K562 (cell line): ENCODE data around the gene SOX6. TPM values are rescaled to one million over a fixed set of nuclear protein-coding genes. Genes with fewer than 3 reads are reported as not detected.

ENCODE experiments used
- ARID1B ChIP-seq: fragments of 450-650 bp; IDR thresholded peaks from 2 replicates; pipeline ENCODE4 v1.6.1; 2016; ENCODE audit warnings: antibody characterized with exemption, mild to moderate bottlenecking, inconsistent platforms
- BCOR ChIP-seq: fragments of 450-650 bp; IDR thresholded peaks from 2 replicates; pipeline ENCODE4 v1.6.1; 2016
- CBX8 ChIP-seq: fragments of 200-600 bp; sonication (generic); IDR thresholded peaks from 2 replicates; pipeline ENCODE4 v1.6.1; 2012; ENCODE audit warnings: borderline replicate concordance, mixed run types, low read depth, mild to moderate bottlenecking, moderate library complexity, mixed read lengths, low read length, control low read depth, inconsistent platforms; ENCODE audit not compliant: poor library complexity, severe bottlenecking; ENCODE audit errors: extremely low read depth
- ETV1 ChIP-seq: fragments of 450-650 bp; conservative IDR thresholded peaks from 2 replicates; pipeline ENCODE4 v1.6.1; 2016; ENCODE audit warnings: missing genetic modification characterization, control low read depth, low read depth, missing compliant biosample characterization
- GABPA ChIP-seq: fragments of 200-800 bp; sonication (Bioruptor generic); conservative IDR thresholded peaks from 2 replicates; pipeline ENCODE4 v1.6.1; 2016; ENCODE audit warnings: low read depth, missing genetic modification characterization, missing compliant biosample characterization
- HNRNPH1 ChIP-seq: fragments of 200-400 bp; formaldehyde crosslinking; optimal IDR thresholded peaks from 2 replicates; pipeline ENCODE3; 2017; ENCODE audit warnings: low read depth, mild to moderate bottlenecking, low read length, moderate library complexity
- ILK ChIP-seq: fragments of 450-650 bp; IDR thresholded peaks from 2 replicates; pipeline ENCODE4 v1.6.1; 2016; ENCODE audit warnings: missing genetic modification characterization, low read depth, mild to moderate bottlenecking, missing compliant biosample characterization, moderate library complexity, borderline replicate concordance
- IRF2 ChIP-seq: sonication (generic); formaldehyde crosslinking; IDR thresholded peaks from 2 replicates; pipeline ENCODE4 v1.8.1; 2022; ENCODE audit warnings: mild to moderate bottlenecking, missing genetic modification reagents
- NR2F6 ChIP-seq: fragments of 450-650 bp; formaldehyde crosslinking; IDR thresholded peaks from 2 replicates; pipeline ENCODE4 v1.4.0; 2020; ENCODE audit warnings: mild to moderate bottlenecking
- PHF21A ChIP-seq: fragments of 450-650 bp; IDR thresholded peaks from 2 replicates; pipeline ENCODE4 v1.6.1; 2017; ENCODE audit warnings: low read depth, borderline replicate concordance
- PURB ChIP-seq: sonication (generic); formaldehyde crosslinking; IDR thresholded peaks from 2 replicates; pipeline ENCODE4 v1.9.0; 2021; ENCODE audit warnings: low read depth, mild to moderate bottlenecking, missing genetic modification reagents
- RBFOX2 ChIP-seq: fragments of 200-400 bp; formaldehyde crosslinking; IDR thresholded peaks from 2 replicates; pipeline ENCODE4 v1.6.1; 2017; ENCODE audit warnings: low read depth, mild to moderate bottlenecking, low read length, moderate library complexity
- SAFB ChIP-seq: fragments of 200-400 bp; formaldehyde crosslinking; IDR thresholded peaks from 2 replicates; pipeline ENCODE4 v1.6.1; 2017; ENCODE audit warnings: low read depth, low read length, borderline replicate concordance
- SIX5 ChIP-seq, 2 experiments: IDR thresholded peaks; 2 replicates each; pipeline ENCODE4 v1.6.1; 2011; ENCODE audit warnings: low read length in 2 of 2, borderline replicate concordance in 1 of 2, low read depth in 1 of 2, mild to moderate bottlenecking in 1 of 2, moderate library complexity in 1 of 2; ENCODE audit not compliant: insufficient read depth in 1 of 2
- SPI1 ChIP-seq: IDR thresholded peaks from 2 replicates; pipeline ENCODE4 v1.6.1; 2011; ENCODE audit warnings: low read depth, low read length, control low read depth, borderline replicate concordance
- TARDBP ChIP-seq: fragments of 450-650 bp; IDR thresholded peaks from 2 replicates; pipeline ENCODE4 v1.6.1; 2016
- TRIM24 ChIP-seq, 2 experiments: fragments of 450-650 bp; IDR thresholded peaks; 2 replicates each; pipeline ENCODE4 v1.6.1; 2016
- ZNF263 ChIP-seq: sonication (generic); formaldehyde crosslinking; IDR thresholded peaks from 2 replicates; pipeline ENCODE4 v1.8.0; 2022; ENCODE audit warnings: mild to moderate bottlenecking, missing genetic modification reagents, borderline replicate concordance
- ZNF274 ChIP-seq: IDR thresholded peaks from 2 replicates; pipeline ENCODE4 v1.6.1; 2011; ENCODE audit warnings: low read depth, mild to moderate bottlenecking, low read length, moderate library complexity, borderline replicate concordance
- ZNF347 ChIP-seq: fragments of 450-650 bp; formaldehyde crosslinking; IDR thresholded peaks from 2 replicates; pipeline ENCODE4 v1.4.0; 2020; ENCODE audit warnings: low read depth, mild to moderate bottlenecking, moderate library complexity
- ZNF551 ChIP-seq: fragments of 250-450 bp; sonication (Bioruptor Pico); IDR thresholded peaks from 2 replicates; pipeline ENCODE4 v1.5.0; 2021; ENCODE audit warnings: mild to moderate bottlenecking, moderate library complexity
- ZNF830 ChIP-seq: fragments of 250-450 bp; sonication (Bioruptor Pico); IDR thresholded peaks from 2 replicates; pipeline ENCODE4 v1.5.0; 2021; ENCODE audit warnings: mild to moderate bottlenecking
- ZSCAN29 ChIP-seq: fragments of 450-650 bp; IDR thresholded peaks from 2 replicates; pipeline ENCODE4 v1.6.1; 2017
- polyA plus RNA-seq, 8 experiments: library from polyadenylated mRNA; depleted of rRNA in 4 of 8; stranded (reverse) in 5 of 8; unstranded in 3 of 8; fragments of >200 nt; fragmentation: Nextera tagmentation in 2 of 8; fragmentation: Illumina TruSeq in 1 of 8; extraction: Ambion mirVana in 2 of 8; extraction: Trizol in 1 of 8; gene quantifications; 2 replicates each; pipeline versions ENCODE4 v1.2.1 to v1.2.3, GENCODE V29; 2011 to 2014; ENCODE audit warnings: inconsistent platforms in 1 of 8, missing spikeins in 1 of 8
- total RNA-seq, 7 experiments: library from RNA; depleted of rRNA in 6 of 7; stranded (reverse); fragments of >200 nt in 6 of 7; fragmentation: Illumina TruSeq in 2 of 7; extraction: Trizol in 2 of 7; gene quantifications; 2 replicates each; pipeline versions ENCODE4 v1.2.1 to v1.2.3, GENCODE V29; 2011 to 2021; ENCODE audit warnings: low replicate concordance in 1 of 7
- TF ChIP-seq, protein P1 (sequence below): fragments of 450-650 bp; formaldehyde crosslinking; IDR thresholded peaks from 2 replicates; pipeline ENCODE4 v1.4.0; 2020; ENCODE audit warnings: mild to moderate bottlenecking
- TF ChIP-seq, protein P2 (sequence below): fragments of 250-450 bp; sonication (Bioruptor Pico); IDR thresholded peaks from 2 replicates; pipeline ENCODE4 v1.8.0; 2022; ENCODE audit warnings: inconsistent platforms, mild to moderate bottlenecking, moderate library complexity, borderline replicate concordance
- TF ChIP-seq, protein P3 (sequence below): fragments of 450-650 bp; IDR thresholded peaks from 2 replicates; pipeline ENCODE4 v1.6.1; 2018; ENCODE audit warnings: mild to moderate bottlenecking, low read depth; ENCODE audit not compliant: partially characterized antibody
- TF ChIP-seq, protein P4 (sequence below): fragments of 250-450 bp; sonication (Bioruptor Pico); IDR thresholded peaks from 2 replicates; pipeline ENCODE4 v1.8.0; 2022; ENCODE audit warnings: moderate library complexity, mild to moderate bottlenecking, inconsistent platforms

Gene SOX6
- total and polyA plus RNA-seq, 9 of the 15 experiments (the other 6 are each of a cell fraction or from before 2014, with no cell fraction given), result 0.89 to 8.7 (median 5.7) TPM

DNA sequence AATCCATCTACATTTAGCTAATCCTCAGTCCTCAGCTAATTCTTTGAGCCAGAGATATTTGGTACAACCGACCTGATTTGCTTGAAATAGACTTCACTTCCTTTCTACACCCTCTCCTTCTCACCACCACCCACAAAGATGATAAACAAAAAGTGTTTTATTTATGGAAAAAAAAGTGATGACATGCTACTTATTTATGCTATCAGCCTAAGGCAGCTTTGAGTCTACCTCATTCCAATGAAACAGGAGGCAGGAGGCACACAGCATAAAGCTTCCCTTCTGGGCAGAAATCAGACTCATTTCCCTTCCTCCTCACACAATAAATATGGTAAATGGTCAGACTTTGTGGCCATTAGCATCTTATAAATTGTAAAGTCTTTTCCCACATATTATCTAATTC, 325.7 kb downstream of the SOX6 start (continued):
- TF ChIP-seq, protein P1, sequence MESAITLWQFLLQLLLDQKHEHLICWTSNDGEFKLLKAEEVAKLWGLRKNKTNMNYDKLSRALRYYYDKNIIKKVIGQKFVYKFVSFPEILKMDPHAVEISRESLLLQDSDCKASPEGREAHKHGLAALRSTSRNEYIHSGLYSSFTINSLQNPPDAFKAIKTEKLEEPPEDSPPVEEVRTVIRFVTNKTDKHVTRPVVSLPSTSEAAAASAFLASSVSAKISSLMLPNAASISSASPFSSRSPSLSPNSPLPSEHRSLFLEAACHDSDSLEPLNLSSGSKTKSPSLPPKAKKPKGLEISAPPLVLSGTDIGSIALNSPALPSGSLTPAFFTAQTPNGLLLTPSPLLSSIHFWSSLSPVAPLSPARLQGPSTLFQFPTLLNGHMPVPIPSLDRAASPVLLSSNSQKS (CRISPR knock-in tag), result no peak
- TF ChIP-seq CBX8, result no peak
- no peak for TF ChIP-seq ILK (tag)
- no peak for TF ChIP-seq IRF2 (CRISPR knock-in tag)
- no peak for TF ChIP-seq ZNF347 (CRISPR knock-in tag)
- TF ChIP-seq ZNF551 (CRISPR knock-in tag), result no peak
- no peak for TF ChIP-seq ZSCAN29
- TF ChIP-seq PHF21A, result no peak
- TF ChIP-seq ZNF830 (CRISPR knock-in tag), result no peak
- no peak for TF ChIP-seq ZNF274
- TF ChIP-seq TARDBP, result no peak
- no peak for TF ChIP-seq PURB (CRISPR knock-in tag)
- no peak for TF ChIP-seq SIX5 (IDR thresholded peaks at IDR 0.05; ENCODE audit: borderline replicate concordance in 1 of 2, insufficient read depth in 1 of 2, low read depth in 1 of 2, low read length in 2 of 2)
- TF ChIP-seq TRIM24 (IDR thresholded peaks at IDR 0.05), result no peak
- TF ChIP-seq, protein P2, sequence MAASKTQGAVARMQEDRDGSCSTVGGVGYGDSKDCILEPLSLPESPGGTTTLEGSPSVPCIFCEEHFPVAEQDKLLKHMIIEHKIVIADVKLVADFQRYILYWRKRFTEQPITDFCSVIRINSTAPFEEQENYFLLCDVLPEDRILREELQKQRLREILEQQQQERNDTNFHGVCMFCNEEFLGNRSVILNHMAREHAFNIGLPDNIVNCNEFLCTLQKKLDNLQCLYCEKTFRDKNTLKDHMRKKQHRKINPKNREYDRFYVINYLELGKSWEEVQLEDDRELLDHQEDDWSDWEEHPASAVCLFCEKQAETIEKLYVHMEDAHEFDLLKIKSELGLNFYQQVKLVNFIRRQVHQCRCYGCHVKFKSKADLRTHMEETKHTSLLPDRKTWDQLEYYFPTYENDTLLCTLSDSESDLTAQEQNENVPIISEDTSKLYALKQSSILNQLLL (CRISPR knock-in tag), result no peak
- TF ChIP-seq ARID1B, result peak; percentile 63
- 0 out of 2 replicates have a peak, but pooled peaks have one; percentile 15 for TF ChIP-seq GABPA (tag)
- TF ChIP-seq SPI1, result no peak
- TF ChIP-seq, protein P3, sequence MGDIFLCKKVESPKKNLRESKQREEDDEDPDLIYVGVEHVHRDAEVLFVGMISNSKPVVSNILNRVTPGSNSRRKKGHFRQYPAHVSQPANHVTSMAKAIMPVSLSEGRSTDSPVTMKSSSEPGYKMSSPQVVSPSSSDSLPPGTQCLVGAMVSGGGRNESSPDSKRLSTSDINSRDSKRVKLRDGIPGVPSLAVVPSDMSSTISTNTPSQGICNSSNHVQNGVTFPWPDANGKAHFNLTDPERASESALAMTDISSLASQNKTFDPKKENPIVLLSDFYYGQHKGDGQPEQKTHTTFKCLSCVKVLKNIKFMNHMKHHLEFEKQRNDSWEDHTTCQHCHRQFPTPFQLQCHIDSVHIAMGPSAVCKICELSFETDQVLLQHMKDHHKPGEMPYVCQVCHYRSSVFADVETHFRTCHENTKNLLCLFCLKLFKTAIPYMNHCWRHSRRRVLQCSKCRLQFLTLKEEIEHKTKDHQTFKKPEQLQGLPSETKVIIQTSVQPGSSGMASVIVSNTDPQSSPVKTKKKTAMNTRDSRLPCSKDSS, result no peak
- TF ChIP-seq SAFB, result no peak
- TF ChIP-seq BCOR, result no peak
- no peak for TF ChIP-seq RBFOX2
- no peak for TF ChIP-seq ZNF263 (CRISPR knock-in tag)
- no peak for TF ChIP-seq NR2F6
- no peak for TF ChIP-seq ETV1 (tag)
- TF ChIP-seq, protein P4, sequence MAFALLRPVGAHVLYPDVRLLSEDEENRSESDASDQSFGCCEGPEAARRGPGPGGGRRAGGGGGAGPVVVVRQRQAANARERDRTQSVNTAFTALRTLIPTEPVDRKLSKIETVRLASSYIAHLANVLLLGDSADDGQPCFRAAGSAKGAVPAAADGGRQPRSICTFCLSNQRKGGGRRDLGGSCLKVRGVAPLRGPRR (CRISPR knock-in tag), result no peak
- no peak for TF ChIP-seq HNRNPH1
